GM12864 (cell line): ENCODE data around the gene HTATSF1.

ENCODE experiments used
- DNase-seq: peaks from one replicate; pipeline ENCODE4 v3.0.0-alpha.2; 2011; ENCODE audit warnings: low read depth
- H3K4me3 ChIP-seq: 2 replicates; pipeline ENCODE4 v1.5.1; 2011; ENCODE audit warnings: mild to moderate bottlenecking, low read depth, low read length, control low read depth
- CTCF ChIP-seq: IDR thresholded peaks from 2 replicates; pipeline ENCODE4 v1.5.1; 2011; ENCODE audit warnings: low read depth, mild to moderate bottlenecking, moderate library complexity, low read length, control low read depth, inconsistent platforms; ENCODE audit errors: missing control alignments

The HTATSF1 gene

GRCh38 chrX:136542281-136542680 is 44.9 kb downstream of the HTATSF1 start:
- TF ChIP-seq CTCF = no peak
- H3K4me3 ChIP-seq = no peak overlapping the region
- DNase-seq = no peak

- TF ChIP-seq CTCF = no peak
- H3K4me3 ChIP-seq = no peak overlapping the region
- no peak for DNase-seq
Measured at GRCh38 chrX:136546371-136546781, 49.0 kb downstream of the HTATSF1 start.

GRCh38 chrX:136549226-136549625 is 51.8 kb downstream of the HTATSF1 start:
- TF ChIP-seq CTCF = no peak
- H3K4me3 ChIP-seq = no peak overlapping the region
- DNase-seq = no peak

- no peak overlapping the region for H3K4me3 ChIP-seq
- DNase-seq = no peak
- TF ChIP-seq CTCF = no peak
Measured at GRCh38 chrX:136551410-136551809, 54.0 kb downstream of the HTATSF1 start.

DNA sequence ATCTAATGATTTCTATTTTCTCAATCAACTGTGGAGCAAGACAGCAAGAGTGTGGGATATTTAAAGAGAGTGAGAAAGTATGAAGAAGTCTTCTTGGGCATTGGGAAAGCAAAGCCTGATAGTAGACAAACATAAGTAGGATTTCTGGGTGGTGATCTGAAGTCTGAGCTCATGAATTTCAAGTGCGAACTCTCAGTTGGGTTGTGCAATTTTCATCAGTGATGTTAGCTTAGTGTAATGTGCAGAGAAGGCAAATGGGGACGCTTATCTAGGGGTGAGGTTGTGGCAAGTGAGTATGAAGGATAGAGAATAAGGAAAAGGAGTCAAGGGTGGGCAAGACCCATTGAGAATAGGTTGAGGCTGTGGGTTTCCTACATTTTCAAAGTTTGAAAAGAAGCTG is 58.3 kb downstream of the HTATSF1 start:
- no peak for TF ChIP-seq CTCF
- DNase-seq = no peak
- H3K4me3 ChIP-seq = no peak overlapping the region
